ENCODE data around the gene ZC3H4.
A peak's percentile ranks its signal among the peaks of the same experiment; 100 is the strongest.
"Not testable (repeated sequence)": the region's sequence is repeated elsewhere in the genome, so short reads cannot be mapped to it uniquely, and the experiment has no call there.

Gene ZC3H4

DNA sequence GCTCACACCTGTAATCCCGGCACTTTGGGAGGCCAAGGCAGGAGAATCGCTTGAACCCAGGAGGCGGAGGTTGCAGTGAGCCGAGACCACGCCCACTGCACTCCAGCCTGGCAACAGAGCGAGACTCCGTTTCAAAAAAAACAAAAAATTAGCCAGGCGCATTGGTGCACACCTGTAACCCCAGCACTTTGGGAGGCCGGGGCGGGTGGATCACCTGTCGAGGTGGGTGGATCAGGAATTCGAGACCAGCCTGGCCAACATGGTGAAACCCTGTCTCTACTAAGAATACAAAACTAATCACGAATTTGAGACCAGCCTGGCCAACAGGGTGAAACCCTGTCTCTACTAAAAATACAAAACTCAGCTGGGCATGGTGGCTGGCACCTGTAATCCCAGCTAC is 35.2 kb downstream of the ZC3H4 start:
- not testable (repeated sequence) for DNase-seq

GRCh38 chr19:47075941-47076340 is 37.6 kb downstream of the ZC3H4 start:
- DNase-seq: no peak

DNA sequence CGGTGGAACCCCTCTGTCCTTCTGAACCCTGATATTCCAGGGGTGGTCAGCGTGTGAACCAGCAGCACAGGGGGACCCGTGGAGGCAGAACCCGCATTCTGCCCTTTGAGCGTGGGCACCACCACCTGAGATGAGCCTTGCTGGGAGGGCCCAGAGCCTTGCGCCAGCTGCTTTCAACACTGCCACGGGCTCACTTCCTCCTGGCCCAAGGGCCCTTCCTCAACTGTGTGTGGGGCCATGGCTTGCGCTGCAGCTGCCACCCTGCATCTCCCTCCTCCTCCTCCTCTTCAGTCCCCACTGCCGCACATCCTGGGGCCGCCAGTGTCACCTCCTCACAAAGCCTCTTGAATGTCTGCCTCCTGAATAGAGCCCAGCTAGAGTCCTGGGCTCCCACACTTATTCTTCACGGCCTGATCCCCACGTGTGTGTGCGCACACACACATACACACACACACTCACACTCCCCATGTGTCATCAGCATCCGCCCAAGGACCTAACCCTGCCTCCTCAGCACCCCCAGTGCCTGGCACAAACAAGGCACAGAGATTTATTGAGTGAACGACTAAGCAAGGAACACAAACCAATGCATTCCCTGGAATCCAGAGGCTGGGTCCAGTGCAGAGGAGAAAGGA is 38.3 kb downstream of the ZC3H4 start:
- no peak for DNase-seq

- no peak for DNase-seq
These were observed 39.0 kb downstream of the ZC3H4 start for GRCh38 chr19:47074621-47075020.

- DNase-seq: no peak
These were observed 40.0 kb downstream of the ZC3H4 start for GRCh38 chr19:47073574-47073973.

- no peak for DNase-seq
These were observed 41.3 kb downstream of the ZC3H4 start for GRCh38 chr19:47072323-47072722.

GRCh38 chr19:47071731-47072130 is 41.8 kb downstream of the ZC3H4 start:
- no peak for DNase-seq

GRCh38 chr19:47070756-47071155 is 42.8 kb downstream of the ZC3H4 start:
- no peak for DNase-seq

DNA sequence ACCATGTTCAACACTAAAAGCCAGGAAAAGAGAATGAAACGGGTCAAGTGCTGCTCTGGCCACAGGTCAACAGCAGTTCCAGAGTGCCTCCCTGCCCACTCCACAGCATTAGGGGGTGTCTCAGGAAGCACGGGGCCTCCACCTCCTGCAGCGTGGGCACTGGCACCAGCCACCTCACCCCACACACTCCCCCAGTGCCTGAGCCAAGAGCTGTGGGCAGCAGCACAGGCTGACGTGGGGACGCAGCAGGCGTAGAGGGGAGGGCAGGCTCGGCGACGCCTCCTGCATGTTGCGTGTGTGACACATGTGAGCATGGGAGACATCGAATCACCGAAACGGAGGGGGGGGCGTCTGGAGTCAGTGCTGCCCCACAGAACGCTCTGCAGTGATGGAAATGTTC is 43.8 kb downstream of the ZC3H4 start:
- no peak for DNase-seq

DNA sequence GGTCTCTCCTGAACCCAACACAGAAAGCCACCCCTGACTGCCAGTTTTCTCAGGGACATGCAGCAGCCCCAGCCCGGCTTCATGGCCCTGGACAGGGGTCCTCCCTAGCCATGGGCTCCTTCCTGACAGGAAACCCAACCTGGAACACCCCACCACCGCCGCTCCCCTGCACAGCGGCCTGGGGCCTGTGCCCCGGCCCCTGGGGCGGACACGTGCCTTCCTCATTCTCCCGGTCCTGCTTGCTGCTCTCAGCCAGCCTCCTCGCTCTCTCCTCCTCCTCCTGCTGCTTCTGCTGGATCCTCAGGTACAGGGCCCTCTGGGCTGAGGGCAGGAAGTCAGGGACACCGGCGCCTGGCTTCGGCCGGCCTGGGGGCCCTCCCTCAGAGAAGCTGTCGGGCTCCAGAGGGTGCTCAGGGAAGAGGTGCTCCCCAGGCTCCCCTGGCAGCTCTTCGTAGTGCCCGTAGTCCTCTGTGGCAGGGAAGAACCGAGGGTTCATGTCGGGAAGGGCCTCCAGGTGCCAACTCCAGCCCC is 44.6 kb downstream of the ZC3H4 start:
- no peak for DNase-seq

DNA sequence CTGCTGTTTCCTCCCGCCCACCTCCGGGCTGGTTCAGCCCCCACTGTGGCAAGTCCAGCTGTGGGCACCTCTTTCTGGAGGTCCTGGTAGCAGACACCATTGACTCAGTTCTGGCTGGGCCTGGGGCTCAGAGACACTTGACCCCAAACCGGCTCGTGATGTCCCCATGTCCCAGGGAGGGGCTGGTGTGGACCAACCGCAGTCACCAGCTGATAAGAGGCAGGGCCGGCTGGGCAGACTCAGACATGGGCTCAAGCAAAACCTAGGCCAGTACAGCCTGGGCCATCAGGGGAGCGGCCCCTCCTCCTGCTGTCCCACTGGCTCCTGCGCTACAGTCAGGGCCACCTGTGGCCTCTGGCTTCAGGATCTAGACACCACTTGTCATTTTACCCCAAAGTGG is 45.3 kb downstream of the ZC3H4 start:
- DNase-seq: no peak

- no peak for DNase-seq
These were observed 46.2 kb downstream of the ZC3H4 start for GRCh38 chr19:47067215-47067847.

GRCh38 chr19:47066376-47067214 is 47.0 kb downstream of the ZC3H4 start:
- no peak for DNase-seq

DNA sequence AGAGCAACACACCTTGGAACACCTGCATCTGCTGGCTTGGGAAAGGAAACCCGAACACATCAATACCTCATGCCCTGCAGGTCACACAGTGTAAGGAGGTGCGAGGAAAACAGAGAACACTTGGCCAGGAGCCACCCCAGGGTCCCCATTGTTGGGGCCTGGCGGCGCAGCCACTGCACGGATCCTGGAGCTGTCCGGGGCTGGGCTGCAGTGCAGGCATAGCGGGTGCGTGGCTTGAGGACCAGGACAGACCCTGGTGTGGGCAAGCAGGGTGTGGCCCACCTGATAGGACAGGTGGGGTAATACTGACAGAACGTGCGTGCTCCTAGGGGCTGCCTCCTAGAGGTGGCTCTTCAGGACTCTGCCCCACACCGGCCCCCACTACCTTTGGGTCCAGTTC is 48.3 kb downstream of the ZC3H4 start:
- DNase-seq: no peak

DNA sequence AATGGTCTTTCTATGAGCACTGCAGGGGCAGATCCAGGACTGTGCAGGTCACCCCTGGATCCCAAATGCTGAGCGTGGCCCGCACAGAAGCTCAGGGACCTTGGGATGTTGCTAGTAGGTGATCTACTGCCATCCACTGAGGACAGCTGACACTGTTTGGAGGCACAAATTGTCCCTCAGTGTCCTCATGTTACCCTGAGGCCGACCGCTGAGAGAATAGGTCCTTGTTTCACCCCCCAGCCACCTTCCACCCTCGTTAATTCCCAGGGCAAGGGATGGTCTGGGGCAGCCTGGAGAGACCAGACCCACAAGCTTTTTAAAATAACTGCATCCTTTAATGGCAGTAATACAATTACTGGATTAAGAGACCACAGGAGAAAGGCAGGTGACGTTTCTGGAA is 49.7 kb downstream of the ZC3H4 start:
- no peak for DNase-seq

- DNase-seq: no peak
These were observed 55.0 kb downstream of the ZC3H4 start for GRCh38 chr19:47058621-47059022.

GRCh38 chr19:47057328-47057727 is 56.2 kb downstream of the ZC3H4 start:
- DNase-seq: peak; percentile 32

GRCh38 chr19:47056411-47056810 is 57.2 kb downstream of the ZC3H4 start:
- DNase-seq: no peak

DNA sequence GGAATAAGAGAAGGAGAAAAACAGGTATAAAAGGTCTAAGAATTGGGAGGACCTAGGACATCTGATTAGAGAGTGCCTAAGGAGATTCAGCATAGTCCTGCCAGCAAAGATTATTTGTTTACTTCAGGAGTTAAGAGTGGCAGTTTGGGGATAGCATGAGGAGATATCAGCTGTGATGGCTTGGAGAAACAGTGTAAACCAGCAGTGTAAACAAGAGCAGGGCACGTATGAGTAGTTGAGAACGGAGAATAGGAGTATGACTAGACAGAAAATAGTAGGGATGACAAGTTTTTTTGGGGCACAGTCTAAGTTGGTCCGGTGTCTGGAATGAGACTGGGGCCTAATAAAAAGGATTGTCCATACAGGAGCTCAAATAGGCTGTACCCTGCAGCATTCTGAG is 63.0 kb downstream of the ZC3H4 start:
- not testable (repeated sequence) for DNase-seq

GRCh38 chr19:47049307-47049700 is 64.3 kb downstream of the ZC3H4 start:
- peak; percentile 39 for DNase-seq

GRCh38 chr19:47047763-47048405 is 65.7 kb downstream of the ZC3H4 start:
- DNase-seq: peak; percentile 91

- no peak for DNase-seq
These were observed 66.3 kb downstream of the ZC3H4 start for GRCh38 chr19:47047272-47047762.

DNA sequence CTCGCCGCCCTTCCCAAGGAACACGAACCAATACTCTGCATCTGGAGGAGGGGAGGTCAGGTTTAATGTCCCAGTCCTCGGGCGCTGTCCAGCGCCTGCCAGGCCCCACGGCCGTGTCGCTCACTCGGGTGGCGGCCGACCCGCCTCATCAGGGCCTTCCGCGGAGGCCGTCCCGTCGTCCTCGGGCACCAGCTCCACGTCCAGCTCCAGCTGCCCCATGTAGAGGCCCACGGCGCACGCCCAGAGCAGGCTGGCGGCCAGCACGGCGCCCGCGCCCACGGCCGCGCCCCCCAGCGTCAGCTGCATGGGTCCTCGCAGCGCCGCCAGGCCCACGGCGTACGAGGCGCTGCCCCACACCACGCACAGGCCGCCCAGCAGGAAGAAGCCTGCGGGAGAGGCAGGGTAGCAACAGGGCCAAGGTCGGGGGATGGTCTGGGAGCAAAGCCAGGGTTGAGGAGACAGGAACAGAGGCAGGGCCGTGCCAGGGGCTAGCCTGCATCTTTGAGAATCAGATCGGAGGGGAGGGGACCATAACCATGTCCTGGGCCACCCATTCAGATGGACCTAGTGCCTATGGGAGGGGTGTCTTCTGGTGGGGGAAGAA is 67.6 kb downstream of the ZC3H4 start:
- DNase-seq: no peak

Measured in HCEC 1CT (cell line).